NB4 (cell line): Measurements from ENCODE around the gene GPR55.

ENCODE experiments used
- DNase-seq: peaks from one replicate; pipeline ENCODE4 v3.0.0; 2010; ENCODE audit warnings: low read depth
- H3K4me3 ChIP-seq: one replicate; pipeline ENCODE4 v1.5.1; 2011; ENCODE audit warnings: mild to moderate bottlenecking, low read depth, low read length, moderate library complexity
- CTCF ChIP-seq: IDR thresholded peaks from one replicate; pipeline ENCODE4 v1.5.1; 2012; ENCODE audit warnings: low read depth, low read length
- MAX ChIP-seq: IDR thresholded peaks from 2 replicates; pipeline ENCODE4 v1.6.1; 2011; ENCODE audit warnings: low read depth, low read length
- MYC ChIP-seq: IDR thresholded peaks from 2 replicates; pipeline ENCODE4 v1.6.1; 2011; ENCODE audit warnings: low read depth, low read length
- POLR2A ChIP-seq: IDR thresholded peaks from 2 replicates; pipeline ENCODE4 v1.6.1; 2011; ENCODE audit warnings: mild to moderate bottlenecking; ENCODE audit not compliant: insufficient read length; ENCODE audit errors: extremely low read depth

GPR55 gene

GRCh38 chr2:230874456-230874855 lies 50.6 kb downstream of the GPR55 start:
- no peak for DNase-seq
- no peak overlapping the region for H3K4me3 ChIP-seq
- TF ChIP-seq POLR2A (no peak), MAX (no peak), CTCF (no peak), MYC (no peak)

- H3K4me3 ChIP-seq = no peak overlapping the region
- TF ChIP-seq CTCF (no peak), MAX (no peak), POLR2A (no peak), MYC (no peak)
- DNase-seq = no peak
Observed at GRCh38 chr2:230873661-230874401, 51.2 kb downstream of the GPR55 start.

- no peak overlapping the region for H3K4me3 ChIP-seq
- no peak for TF ChIP-seq MAX
- no peak for TF ChIP-seq POLR2A
- no peak for TF ChIP-seq MYC
- no peak for TF ChIP-seq CTCF
- DNase-seq = no peak
Observed at GRCh38 chr2:230872968-230873660, 51.9 kb downstream of the GPR55 start.

GRCh38 chr2:230872151-230872967 lies 52.7 kb downstream of the GPR55 start:
- no peak overlapping the region for H3K4me3 ChIP-seq
- TF ChIP-seq MAX = no peak
- TF ChIP-seq MYC = no peak
- no peak for TF ChIP-seq CTCF
- TF ChIP-seq POLR2A = no peak
- no peak for DNase-seq

- no peak overlapping the region for H3K4me3 ChIP-seq
- TF ChIP-seq MAX = no peak
- no peak for TF ChIP-seq POLR2A
- TF ChIP-seq CTCF = no peak
- TF ChIP-seq MYC = no peak
- DNase-seq = no peak
Observed at GRCh38 chr2:230871361-230872150, 53.5 kb downstream of the GPR55 start.
